ENCODE results near the gene SMCO4.
"Not testable (repeated sequence)": the region's sequence is repeated elsewhere in the genome, so short reads cannot be mapped to it uniquely, and the experiment has no call there.

Gene SMCO4

DNA sequence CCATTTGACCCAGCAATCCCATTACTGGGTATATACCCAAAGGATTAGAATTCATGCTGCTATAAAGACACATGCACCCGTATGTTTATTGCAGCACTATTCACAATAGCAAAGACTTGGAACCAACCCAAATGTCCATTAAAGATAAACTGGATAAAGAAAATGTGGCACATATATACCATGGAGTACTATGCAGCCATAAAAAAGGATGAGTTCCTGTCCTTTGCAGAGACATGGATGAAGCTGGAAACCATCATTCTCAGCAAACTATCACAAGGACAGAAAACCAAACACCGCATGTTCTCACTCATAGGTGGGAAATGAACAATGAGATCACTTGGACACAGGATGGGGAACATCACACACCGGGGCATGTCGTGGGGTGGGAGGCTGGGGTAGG is 79.5 kb downstream of the SMCO4 start:
- DNase-seq, result not testable (repeated sequence)

DNA sequence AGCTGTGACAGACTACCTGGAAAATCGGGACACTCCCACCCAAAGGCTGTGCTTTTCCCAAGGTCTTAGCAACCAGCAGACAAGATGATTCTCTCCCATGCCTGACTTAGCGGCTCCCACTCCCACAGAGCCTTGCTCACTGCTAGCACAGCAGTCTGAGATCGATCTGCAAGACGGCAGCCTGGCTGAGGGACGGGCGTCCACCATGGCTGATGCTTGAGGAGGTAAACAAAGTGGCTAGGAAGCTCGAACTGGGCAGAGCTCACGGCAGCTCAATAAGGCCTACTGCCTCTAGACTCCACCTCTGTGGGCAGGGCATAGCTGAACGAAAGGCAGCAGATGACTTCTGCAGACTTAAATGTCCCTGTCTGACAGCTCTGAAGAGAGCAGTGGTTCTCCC is 84.9 kb downstream of the SMCO4 start:
- no peak for DNase-seq

DNA sequence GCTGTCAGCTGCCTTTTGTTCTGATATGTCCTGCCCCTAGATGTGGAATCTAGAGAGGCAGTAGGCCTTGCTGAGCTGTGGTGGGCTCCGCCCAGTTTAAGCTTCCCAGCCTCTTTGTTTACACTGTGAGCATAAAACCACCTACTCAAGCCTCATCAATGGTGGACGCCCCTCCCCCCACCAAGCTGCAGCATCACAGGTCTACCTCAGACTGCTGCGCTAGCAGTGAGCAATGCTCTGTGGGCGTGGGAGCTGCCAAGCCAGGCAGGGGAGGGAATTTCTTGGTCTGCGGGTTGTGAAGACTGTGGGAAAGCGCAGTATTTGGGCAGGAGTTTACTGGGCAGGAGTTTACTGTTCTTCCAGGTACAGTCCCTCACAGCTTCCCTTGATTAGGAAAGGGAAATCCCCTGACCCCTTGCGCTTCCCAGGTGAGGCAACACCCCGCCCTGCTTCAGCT is 98.5 kb downstream of the SMCO4 start:
- peak; percentile 4 for DNase-seq

GRCh38 chr11:93443232-93443631 is 100.0 kb downstream of the SMCO4 start:
- DNase-seq, result not testable (repeated sequence)

GRCh38 chr11:93432247-93432646 is 110.9 kb downstream of the SMCO4 start:
- no peak for DNase-seq

Measured in CD4-positive, alpha-beta T cell treated with Interleukin-12 subunit alpha and Interleukin-12 subunit beta, for 1 hour (primary cell).